GM19395 (cell line): ENCODE data around the gene PILRA.
"Not testable (repeated sequence)": the region's sequence is repeated elsewhere in the genome, so short reads cannot be mapped to it uniquely, and the experiment has no call there.

ENCODE experiments used
- ATAC-seq: cut with Tn5 transposase; IDR thresholded peaks from one replicate; pipeline ENCODE4 v1.9.1; 2021; ENCODE audit warnings: mild to moderate bottlenecking, moderate library complexity; ENCODE audit not compliant: unreplicated experiment

Gene PILRA

GRCh38 chr7:100373261-100373831 is at the start of gene PILRA:
Gene PILRA, plus strand, starts transcription at chr7:100373487. Its CDS starts 170 bp downstream, at chr7:100373657.
- no peak for ATAC-seq

DNA sequence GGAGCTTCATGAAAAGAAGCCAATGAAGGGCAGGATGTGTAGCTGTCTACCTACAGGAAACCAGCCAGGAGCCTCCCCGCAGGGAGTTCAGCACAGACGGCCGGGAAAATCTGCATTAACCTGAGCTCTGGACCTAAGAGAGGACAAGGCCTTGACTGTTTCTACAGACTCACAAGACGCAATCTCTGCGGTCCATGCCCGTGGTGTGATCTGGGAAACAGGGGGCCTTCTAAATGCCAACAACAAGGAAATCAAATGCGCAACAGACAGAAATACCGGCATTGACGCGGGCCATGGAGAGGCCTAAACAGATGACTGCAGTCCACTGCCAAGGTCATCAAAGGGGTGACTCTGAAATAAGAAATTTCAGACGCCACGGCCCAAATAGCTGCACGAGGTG is 49.1 kb upstream of the PILRA start:
- ATAC-seq = not testable (repeated sequence)

DNA sequence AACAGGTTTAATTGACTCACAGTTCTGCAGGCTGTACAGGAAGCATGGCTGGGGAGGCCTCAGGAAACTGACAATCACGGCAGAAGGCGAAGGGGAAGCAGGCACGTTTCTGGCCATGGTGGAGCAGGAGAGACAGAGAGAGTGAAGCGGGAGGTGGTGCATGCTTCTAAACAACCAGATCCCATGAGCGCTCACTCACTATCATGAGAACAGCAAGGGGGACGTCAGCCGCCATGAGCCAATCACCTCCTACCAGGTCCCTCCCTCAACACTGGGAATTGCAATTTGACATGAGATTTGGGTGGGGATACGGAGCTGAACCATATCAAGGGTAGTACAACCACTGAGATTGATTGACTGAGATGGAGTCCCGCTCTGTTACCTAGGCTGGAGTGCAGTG is 47.6 kb upstream of the PILRA start:
- not testable (repeated sequence) for ATAC-seq

DNA sequence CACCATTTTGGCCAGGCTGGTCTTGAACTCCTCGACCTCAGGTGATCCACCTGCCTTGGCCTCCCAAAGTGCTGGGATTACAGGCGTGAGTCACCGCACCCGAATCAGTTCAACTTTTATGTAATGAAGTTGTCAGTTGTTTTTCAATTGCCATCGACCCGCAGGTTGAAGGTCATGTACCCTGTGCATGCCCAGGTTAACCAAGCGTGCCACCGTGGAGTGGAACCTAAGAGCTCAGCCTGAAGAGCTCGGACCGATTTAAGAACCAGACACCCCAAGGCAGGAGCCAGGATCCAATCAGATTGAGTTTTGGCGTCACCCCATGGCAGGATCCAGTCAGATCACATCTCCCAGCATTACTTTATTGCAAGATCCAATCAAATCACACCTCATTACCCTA is 46.4 kb upstream of the PILRA start:
- not testable (repeated sequence) for ATAC-seq

DNA sequence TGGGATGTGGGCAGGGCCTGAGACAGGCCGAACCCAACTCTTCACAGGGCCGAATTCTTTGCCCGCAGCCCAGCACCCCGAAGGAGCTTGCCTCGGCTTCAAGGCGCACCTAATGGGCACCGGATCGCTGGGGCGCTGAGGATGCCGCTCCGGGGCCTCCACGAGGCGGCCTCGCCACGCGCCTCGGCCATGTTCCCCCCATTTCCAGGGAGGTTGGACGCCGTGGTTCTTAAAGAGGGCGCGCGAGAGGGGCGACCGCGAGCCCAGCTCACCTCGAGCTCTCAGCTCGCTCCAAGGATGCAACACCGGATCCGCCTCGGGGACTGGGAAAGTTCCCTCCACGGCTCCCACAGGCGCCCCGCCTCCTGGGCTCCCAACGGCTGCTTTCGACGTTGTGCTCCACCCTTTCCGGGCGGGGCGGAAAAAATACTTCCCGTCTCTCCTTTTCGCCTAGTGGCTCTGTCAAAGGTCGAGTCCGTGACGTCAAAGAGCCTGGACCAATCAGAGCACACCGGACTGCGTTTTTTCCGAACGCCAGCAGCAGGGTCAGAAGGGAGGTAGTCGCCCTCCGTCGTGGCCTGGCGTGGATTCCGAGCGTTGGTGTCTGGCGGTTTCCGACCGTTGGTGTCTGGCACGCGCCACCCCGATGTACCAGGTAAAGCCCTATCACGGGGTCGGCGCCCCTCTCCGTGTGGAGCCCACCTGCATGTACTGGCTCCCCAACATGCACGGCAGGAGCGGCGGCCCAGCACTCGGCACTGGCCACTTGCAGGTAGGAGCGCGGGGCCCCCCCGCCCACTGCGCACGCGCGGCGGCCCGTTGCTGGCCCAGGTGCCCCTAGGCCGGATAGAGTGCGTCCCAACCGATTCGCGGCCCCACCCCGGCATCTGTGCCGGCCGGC is 37.5 kb upstream of the PILRA start:
- ATAC-seq = peak; percentile 96

DNA sequence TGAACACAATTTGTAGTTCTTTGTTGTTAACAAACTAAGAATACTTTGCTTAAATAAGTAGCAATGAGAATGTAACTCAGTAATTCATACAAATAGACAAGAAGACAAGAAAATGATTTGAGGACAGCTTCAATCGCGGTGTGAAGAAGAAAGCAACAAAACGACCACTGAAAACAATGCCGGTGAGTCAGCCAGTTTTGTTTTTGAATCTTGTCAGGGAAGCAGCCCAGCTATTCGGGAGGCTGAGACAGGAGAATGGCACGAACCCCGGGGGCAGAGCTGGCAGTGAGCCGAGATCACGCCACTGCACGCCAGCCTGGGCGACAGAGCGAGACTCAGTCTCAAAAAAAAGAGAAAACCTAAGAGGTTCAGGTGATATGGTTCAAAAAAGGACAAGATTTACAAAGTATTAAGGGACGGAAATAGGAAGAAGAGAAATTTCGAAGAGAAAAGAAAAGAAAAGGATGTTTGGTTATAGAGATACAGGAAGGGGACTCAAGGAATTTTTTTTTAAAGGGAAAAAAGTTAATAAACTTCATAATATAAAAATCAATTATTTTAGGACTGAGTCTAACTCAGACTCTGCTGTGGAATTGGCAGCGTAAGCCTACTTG is 35.1 kb upstream of the PILRA start:
- ATAC-seq = not testable (repeated sequence)

DNA sequence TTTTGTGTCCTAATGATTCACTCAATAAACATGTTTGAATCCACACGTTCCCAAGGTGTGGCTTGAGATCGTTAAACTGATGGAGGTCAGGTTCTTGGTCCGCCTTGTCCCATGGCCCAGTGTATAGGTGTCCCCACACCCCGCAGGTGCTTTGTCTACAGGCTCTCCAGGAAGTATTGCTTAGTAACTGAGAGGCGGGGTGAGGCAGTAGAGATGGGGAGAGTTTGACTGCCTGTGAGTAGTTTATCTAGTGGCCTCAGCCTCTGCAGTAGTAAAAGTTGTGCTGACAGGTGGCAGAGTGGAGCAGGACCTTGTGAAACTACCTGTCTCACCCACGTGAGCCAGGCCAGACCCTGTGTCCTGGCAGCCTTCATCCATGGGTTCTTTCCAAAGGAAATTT is 32.0 kb upstream of the PILRA start:
- ATAC-seq = not testable (repeated sequence)

- no peak for ATAC-seq
Observed at GRCh38 chr7:100342765-100343164, 30.5 kb upstream of the PILRA start.

DNA sequence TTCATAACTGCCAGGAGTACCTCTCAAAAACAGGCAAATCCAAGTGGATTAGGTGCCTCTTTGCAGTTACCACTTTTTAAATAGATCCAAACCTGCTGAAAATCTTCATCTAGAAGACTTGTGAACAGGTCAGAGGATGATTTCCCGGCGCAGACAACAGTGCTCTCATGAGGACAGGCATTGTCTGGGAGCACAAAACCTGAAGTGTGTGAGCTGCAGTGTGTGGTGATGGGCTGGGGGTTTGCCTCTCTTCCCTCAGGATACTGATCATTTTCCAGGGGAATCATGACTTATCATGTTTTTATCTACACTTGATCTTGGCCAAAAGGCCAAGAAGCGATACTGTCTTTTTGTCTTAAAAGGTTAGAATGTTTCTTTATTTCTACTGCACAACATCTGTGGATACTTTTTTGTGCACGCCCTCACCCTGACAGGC is 29.1 kb upstream of the PILRA start:
- peak; percentile 8 for ATAC-seq

DNA sequence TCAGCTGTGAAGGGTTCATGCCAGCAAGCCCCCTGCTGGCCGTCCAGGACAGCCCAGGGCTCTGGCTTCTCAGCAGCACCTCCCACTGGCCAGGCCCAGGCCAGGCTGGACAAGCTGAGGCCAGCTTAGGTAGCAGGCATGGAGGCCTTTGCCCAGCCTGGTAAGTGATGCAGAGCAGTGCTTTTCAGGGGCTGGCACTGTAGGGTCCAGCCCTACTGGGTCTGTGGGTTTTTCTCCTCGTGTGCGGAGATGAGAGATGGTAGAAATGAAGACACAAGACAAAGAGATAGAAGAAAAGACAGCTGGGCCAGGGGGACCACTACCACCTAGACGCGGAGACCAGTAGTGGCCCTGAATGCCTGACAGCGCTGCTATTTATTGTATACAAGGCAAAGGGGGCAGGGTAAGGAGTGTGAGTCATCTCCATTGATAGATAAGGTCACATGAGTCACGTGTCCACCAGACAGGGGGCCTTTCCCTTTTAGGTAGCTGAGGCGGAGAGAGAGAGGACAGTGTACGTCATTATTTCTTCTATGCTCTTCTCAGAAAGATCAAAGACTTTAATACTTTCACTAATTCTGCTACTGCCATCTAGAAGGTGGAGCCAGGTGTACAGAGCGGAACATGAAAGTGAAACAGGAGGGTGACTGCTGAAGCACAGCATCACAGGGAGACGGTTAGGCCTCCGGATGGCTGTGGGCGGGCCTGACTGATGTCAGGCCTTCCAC is 28.6 kb upstream of the PILRA start:
- ATAC-seq = peak; percentile 78

DNA sequence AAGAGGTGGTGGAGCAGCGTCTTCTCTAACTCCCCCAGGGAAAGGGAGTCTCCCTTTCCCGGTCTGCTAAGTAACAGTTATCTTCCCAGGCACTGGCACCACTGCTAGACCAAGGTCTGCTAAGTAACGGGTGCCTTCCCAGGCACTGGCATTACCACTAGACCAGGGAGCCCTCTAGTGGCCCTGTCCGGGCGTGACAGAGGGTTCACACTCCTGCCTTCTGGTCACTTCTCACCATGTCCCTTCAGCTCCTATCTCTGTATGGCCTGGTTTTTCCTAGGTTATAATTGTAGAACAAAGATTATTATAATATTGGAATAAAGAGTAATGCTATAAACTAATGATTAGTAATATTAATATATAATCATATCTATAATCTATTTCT is 28.0 kb upstream of the PILRA start:
- ATAC-seq = peak; percentile 36

DNA sequence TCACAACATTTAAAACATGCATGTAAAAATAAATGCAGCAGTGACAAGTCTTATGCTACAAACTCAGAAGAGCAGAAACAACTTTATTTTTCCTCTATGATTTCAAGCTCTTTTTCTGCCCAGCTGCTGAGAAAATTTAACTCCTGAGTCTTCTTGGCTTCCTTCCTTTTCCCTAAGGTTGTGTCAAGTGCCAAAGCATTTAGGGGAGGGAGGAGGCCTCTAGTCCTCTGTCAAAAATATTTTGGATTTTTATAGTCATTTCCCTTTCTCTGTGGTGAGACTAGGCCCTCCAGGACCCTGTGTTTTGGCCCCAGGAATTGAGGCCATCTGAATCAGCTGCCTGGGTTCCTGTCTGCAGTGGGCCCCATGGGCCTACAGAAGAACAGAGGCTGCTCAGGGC is 26.4 kb upstream of the PILRA start:
- ATAC-seq = no peak

DNA sequence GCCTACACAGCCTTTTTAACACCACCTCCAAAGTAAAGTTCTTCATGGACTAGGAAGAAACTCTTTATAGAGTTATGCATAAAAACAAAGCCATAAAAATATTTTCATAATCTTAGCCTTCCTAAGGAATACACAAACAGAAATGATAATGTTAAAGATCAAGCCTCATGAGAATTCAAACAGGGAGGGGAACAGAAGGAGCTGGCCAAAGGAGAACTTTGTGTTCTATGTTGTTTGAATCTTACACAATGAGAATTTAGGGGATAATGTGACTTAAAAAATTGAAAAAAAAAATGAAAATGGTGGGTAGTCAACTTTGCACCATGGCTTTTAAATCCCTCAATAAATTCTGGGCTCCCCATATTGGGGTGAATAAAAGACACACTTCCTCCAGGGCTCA is 24.5 kb upstream of the PILRA start:
- ATAC-seq = no peak

- ATAC-seq = no peak
Observed at GRCh38 chr7:100349757-100350156, 23.5 kb upstream of the PILRA start.

- no peak for ATAC-seq
Observed at GRCh38 chr7:100351657-100352058, 21.6 kb upstream of the PILRA start.

DNA sequence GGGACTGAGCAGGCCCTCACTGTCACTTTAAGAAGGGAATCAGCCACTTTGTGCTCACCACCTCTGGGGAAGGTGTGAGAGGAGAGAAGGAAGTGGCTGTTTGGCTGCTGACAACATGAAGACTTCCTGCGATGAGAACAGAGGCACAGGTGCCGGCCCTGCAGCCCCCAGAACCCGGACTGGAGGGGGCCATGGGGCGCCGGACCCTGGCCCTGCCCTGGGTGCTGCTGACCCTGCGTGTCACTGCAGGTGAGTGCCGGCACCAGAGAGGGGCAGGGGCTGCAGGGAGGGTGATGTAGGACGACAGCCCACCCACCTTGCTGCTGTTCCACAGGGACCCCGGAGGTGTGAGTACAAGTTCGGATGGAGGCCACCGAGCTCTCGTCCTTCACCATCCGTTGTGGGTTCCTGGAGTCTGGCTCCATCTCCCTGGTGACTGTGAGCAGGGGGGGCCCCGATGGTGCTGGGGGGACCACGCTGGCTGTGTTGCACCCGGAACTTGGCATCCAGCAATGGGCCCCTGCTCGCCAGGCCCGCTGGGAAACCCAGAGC is 21.0 kb upstream of the PILRA start:
- ATAC-seq = not testable (repeated sequence)

DNA sequence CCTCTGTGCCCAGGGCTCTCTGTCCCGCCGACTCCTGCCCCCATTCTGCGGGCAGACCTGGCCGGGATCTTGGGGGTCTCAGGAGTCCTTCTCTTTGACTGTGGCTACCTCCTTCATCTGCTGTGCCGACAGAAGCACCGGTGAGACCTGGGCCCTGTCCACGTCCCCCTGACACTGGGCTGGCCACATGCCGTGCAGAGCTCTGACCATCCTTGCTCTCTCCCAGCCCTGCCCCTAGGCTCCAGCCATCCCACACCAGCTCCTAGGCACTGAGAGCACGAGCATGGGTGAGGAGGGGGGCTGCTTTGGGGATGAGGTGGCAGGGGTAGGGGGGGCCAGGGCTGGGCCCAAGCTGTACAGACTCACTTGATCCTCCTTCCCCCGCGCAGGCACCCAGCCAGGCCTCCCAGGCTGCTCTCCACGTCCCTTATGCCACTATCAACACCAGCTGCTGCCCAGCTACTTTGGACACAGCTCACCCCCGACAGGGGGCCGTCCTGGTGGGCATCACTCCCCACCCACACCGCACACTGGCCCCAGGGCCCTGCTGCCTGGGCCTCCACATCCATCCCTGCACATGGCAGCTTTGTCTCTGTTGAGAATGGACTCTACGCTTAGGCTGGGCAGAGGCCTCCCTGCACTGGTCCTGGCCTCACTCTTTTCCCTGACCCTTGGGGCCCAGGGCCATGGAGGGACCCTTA is 20.2 kb upstream of the PILRA start:
- no peak for ATAC-seq

DNA sequence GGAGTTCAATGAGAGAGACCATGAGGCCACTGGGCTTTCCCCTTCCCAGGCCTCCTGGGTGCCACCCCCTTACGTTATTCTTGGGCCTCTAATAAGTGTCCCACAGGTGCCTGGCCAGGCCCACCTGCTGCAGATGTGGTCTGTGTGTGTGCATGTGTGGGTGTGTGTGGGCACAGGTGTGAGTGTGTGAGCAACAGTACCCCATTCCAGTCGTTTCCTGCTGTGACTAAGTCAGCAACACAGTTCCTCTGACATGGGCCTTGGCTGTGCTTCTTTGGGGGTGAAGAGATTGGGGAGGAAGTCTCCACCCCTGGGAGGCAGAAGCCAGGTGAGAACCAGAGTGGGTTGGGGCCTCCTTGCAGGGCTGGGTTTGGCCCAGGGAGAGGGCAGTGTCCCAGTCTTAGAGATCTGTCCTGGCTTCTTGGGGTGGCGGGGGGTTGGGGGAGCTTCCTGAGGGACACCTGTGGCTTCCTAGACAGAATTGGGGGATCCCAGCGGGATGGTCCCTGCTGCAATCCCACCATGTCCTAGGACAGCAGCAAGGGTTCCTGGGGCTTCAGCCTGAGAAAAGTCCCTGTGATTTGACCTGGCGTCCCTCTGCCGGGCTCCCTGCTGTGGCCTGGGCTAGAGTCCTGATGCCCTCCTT is 19.5 kb upstream of the PILRA start:
- no peak for ATAC-seq

- no peak for ATAC-seq
Observed at GRCh38 chr7:100356416-100357068, 16.7 kb upstream of the PILRA start.
